Measurements from ENCODE around the gene PSMD1.

GRCh38 chr2:231093933-231094332 lies 37.3 kb downstream of the PSMD1 start:
- TF ChIP-seq POLR2A (IDR thresholded peaks at IDR 0.05; ENCODE audit: low read depth, low read length) (no peak), POLR2AphosphoS5 (IDR thresholded peaks at IDR 0.05; ENCODE audit: insufficient read depth, low read depth, low read length) (no peak), CTCF (IDR thresholded peaks at IDR 0.05; ENCODE audit: extremely low read depth in 1 of 2, insufficient read depth in 1 of 2, low read depth in 1 of 2, low read length in 2 of 2) (no peak), MYC (IDR thresholded peaks at IDR 0.05; ENCODE audit: low read depth, low read length) (no peak), GATA2 (IDR thresholded peaks at IDR 0.05; ENCODE audit: insufficient read depth, insufficient read length, low read depth, low read length) (no peak), EZH2 (IDR thresholded peaks at IDR 0.05; ENCODE audit: borderline replicate concordance, low read depth, low read length, severe bottlenecking) (no peak), JUN (IDR thresholded peaks at IDR 0.05; ENCODE audit: borderline replicate concordance, insufficient read depth, insufficient read length, low read depth) (no peak), FOS (IDR thresholded peaks at IDR 0.05; ENCODE audit: borderline replicate concordance, insufficient read depth, low read length) (no peak)
